ES-I3 (cell line): ENCODE data around the gene RFESD.

Experiments used
- H3K36me3 ChIP-seq: 2 replicates; pipeline ENCODE4 v1.6.1; 2013; ENCODE audit warnings: mild to moderate bottlenecking, low read length, control low read depth, moderate library complexity; ENCODE audit not compliant: insufficient read depth
- H3K4me1 ChIP-seq: 2 replicates; pipeline ENCODE4 v1.6.1; 2013; ENCODE audit warnings: mild to moderate bottlenecking, control low read depth, low read length; ENCODE audit not compliant: insufficient read depth
- H3K9ac ChIP-seq: 2 replicates; pipeline ENCODE4 v1.6.1; 2013; ENCODE audit warnings: low read depth, mild to moderate bottlenecking, low read length, moderate library complexity
- H3K9me3 ChIP-seq: 2 replicates; pipeline ENCODE4 v1.6.1; 2013; ENCODE audit warnings: mild to moderate bottlenecking, low read length, moderate library complexity; ENCODE audit not compliant: control insufficient read depth, insufficient read depth

Gene RFESD

GRCh38 chr5:95646569-95647431, at the start of gene RFESD:
RFESD (plus strand) TSS chr5:95646777; CDS start chr5:95652272, 5,495 bp downstream.
- H3K9me3 ChIP-seq: no peaks in the 10 kb centered on the region
- H3K4me1 ChIP-seq: peaks cover 7% of the 10 kb centered on the region; the same call in 1 of the 2 replicates
- H3K9ac ChIP-seq: peak within 1 kb of the TSS; percentile 77
- H3K36me3 ChIP-seq: no peaks in the 10 kb centered on the region

GRCh38 chr5:95599252-95599651, 47.3 kb upstream of the RFESD start:
- Histone ChIP-seq H3K9ac (no peak overlapping the region), H3K36me3 (no peaks in the 10 kb centered on the region), H3K4me1 (no peaks in the 10 kb centered on the region), H3K9me3 (no peaks in the 10 kb centered on the region)

- no peaks in the 10 kb centered on the region for H3K36me3 ChIP-seq
- no peaks in the 10 kb centered on the region for H3K4me1 ChIP-seq
- H3K9me3 ChIP-seq: no peaks in the 10 kb centered on the region
- no peak overlapping the region for H3K9ac ChIP-seq
These were observed 46.0 kb upstream of the RFESD start for GRCh38 chr5:95600557-95600956.

GRCh38 chr5:95605786-95606185, 40.8 kb upstream of the RFESD start:
- no peaks in the 10 kb centered on the region for H3K9me3 ChIP-seq

GRCh38 chr5:95606419-95606818, 40.2 kb upstream of the RFESD start:
- Histone ChIP-seq H3K9ac (no peak overlapping the region), H3K4me1 (no peaks in the 10 kb centered on the region), H3K9me3 (no peaks in the 10 kb centered on the region), H3K36me3 (no peaks in the 10 kb centered on the region)

More at GRCh38 chr5:95605786-95606185, 40.8 kb upstream of the RFESD start:
- H3K9ac ChIP-seq: no peak overlapping the region
- H3K4me1 ChIP-seq: no peaks in the 10 kb centered on the region
- no peaks in the 10 kb centered on the region for H3K36me3 ChIP-seq

GRCh38 chr5:95609711-95610110, 36.9 kb upstream of the RFESD start:
- Histone ChIP-seq H3K36me3 (no peaks in the 10 kb centered on the region), H3K4me1 (no peaks in the 10 kb centered on the region), H3K9ac (no peak overlapping the region), H3K9me3 (no peaks in the 10 kb centered on the region; the same call in 1 of the 2 replicates)

- Histone ChIP-seq H3K9ac (no peak overlapping the region), H3K9me3 (no peaks in the 10 kb centered on the region; the same call in 1 of the 2 replicates), H3K4me1 (no peaks in the 10 kb centered on the region), H3K36me3 (no peaks in the 10 kb centered on the region)
These were observed 36.0 kb upstream of the RFESD start for GRCh38 chr5:95610546-95610945.

- no peaks in the 10 kb centered on the region for H3K4me1 ChIP-seq
- no peak overlapping the region for H3K9ac ChIP-seq
- no peaks in the 10 kb centered on the region; the same call in 1 of the 2 replicates for H3K9me3 ChIP-seq
- no peaks in the 10 kb centered on the region for H3K36me3 ChIP-seq
These were observed 35.2 kb upstream of the RFESD start for GRCh38 chr5:95611396-95611795.

- Histone ChIP-seq H3K36me3 (no peaks in the 10 kb centered on the region), H3K9me3 (no peaks in the 10 kb centered on the region; the same call in 1 of the 2 replicates), H3K9ac (no peak overlapping the region)
These were observed 33.1 kb upstream of the RFESD start for GRCh38 chr5:95613514-95613913.

GRCh38 chr5:95615164-95615467, 31.5 kb upstream of the RFESD start:
- Histone ChIP-seq H3K4me1 (no peaks in the 10 kb centered on the region), H3K36me3 (no peaks in the 10 kb centered on the region), H3K9me3 (no peaks in the 10 kb centered on the region; the same call in 1 of the 2 replicates)

More at GRCh38 chr5:95613514-95613913, 33.1 kb upstream of the RFESD start:
- no peaks in the 10 kb centered on the region for H3K4me1 ChIP-seq

GRCh38 chr5:95617057-95617456, 29.5 kb upstream of the RFESD start:
- no peak overlapping the region for H3K9ac ChIP-seq
- no peaks in the 10 kb centered on the region for H3K4me1 ChIP-seq
- H3K9me3 ChIP-seq: no peaks in the 10 kb centered on the region; the same call in 1 of the 2 replicates
- H3K36me3 ChIP-seq: no peaks in the 10 kb centered on the region

More at GRCh38 chr5:95615164-95615467, 31.5 kb upstream of the RFESD start:
- H3K9ac ChIP-seq: no peak overlapping the region

- Histone ChIP-seq H3K36me3 (no peaks in the 10 kb centered on the region), H3K4me1 (no peaks in the 10 kb centered on the region), H3K9me3 (no peaks in the 10 kb centered on the region), H3K9ac (no peak overlapping the region)
These were observed 27.5 kb upstream of the RFESD start for GRCh38 chr5:95619096-95619495.

- Histone ChIP-seq H3K9me3 (no peaks in the 10 kb centered on the region), H3K9ac (peak overlapping the region; percentile 50; the same call in 1 of the 2 replicates), H3K36me3 (no peaks in the 10 kb centered on the region), H3K4me1 (no peaks in the 10 kb centered on the region)
These were observed 27.0 kb upstream of the RFESD start for GRCh38 chr5:95619514-95620029.

GRCh38 chr5:95620030-95620869, 26.3 kb upstream of the RFESD start, which contains the start of gene GPR150:
GPR150 (plus strand) TSS chr5:95620087; CDS start chr5:95620276, 189 bp downstream.
- no peaks in the 10 kb centered on the region for H3K9me3 ChIP-seq
- H3K4me1 ChIP-seq: no peaks in the 10 kb centered on the region
- peak within 1 kb of the TSS; percentile 50 for H3K9ac ChIP-seq
- no peaks in the 10 kb centered on the region for H3K36me3 ChIP-seq
